Panc1 (cell line): ENCODE data around the gene EGFL7. TPM values are rescaled to one million over a fixed set of nuclear protein-coding genes. Genes with fewer than 3 reads are reported as not detected.

ENCODE experiments used
- ATAC-seq: fragments of 200-7000 bp; cut with Tn5 transposase; 2 replicates; pipeline ENCODE4 v1.9.1; 2020; ENCODE audit warnings: mild to moderate bottlenecking, moderate library complexity
- BruUV-seq: library from RNA; stranded (reverse); fragments of 400-500 nt; replicated peaks from 2 replicates; lab custom pipeline; 2021; lab: Mats Ljungman, UMichigan
- CTCF ChIA-PET: fragments of 300-600 bp; sonication (Branson Sonifier 250); formaldehyde crosslinking; loops from one replicate; lab custom pipeline; 2022; ENCODE audit warnings: antibody characterized with exemption; lab: Charles Lee
- POLR2A ChIA-PET: fragments of 300-600 bp; sonication (Branson Sonifier 250); formaldehyde crosslinking; loops from one replicate; lab custom pipeline; 2022; ENCODE audit warnings: antibody characterized with exemption; lab: Charles Lee
- DNase-seq: peaks from one replicate; pipeline ENCODE4 v3.0.0-alpha.2; 2010; ENCODE audit warnings: low read depth, low spot score
- H3K27ac ChIP-seq: 2 replicates; pipeline ENCODE4 v1.5.1; 2011; ENCODE audit warnings: mild to moderate bottlenecking, low read length, inconsistent platforms
- H3K27me3 ChIP-seq: fragments of 200-500 bp; sonication (Bioruptor generic); 2 replicates; pipeline ENCODE4 v1.6.0; 2014; ENCODE audit warnings: low read length, inconsistent platforms; ENCODE audit not compliant: control insufficient read depth, insufficient read depth
- H3K36me3 ChIP-seq: fragments of 200-500 bp; sonication (Bioruptor generic); 2 replicates; pipeline ENCODE4 v1.5.1; 2014; ENCODE audit warnings: inconsistent platforms, mild to moderate bottlenecking, low read length, moderate library complexity; ENCODE audit not compliant: control insufficient read depth, insufficient read depth
- H3K4me1 ChIP-seq: 2 replicates; pipeline ENCODE4 v1.5.1; 2011; ENCODE audit warnings: inconsistent platforms, mild to moderate bottlenecking, low read length, moderate library complexity; ENCODE audit not compliant: control insufficient read depth, insufficient read depth
- H3K4me3 ChIP-seq, 2 experiments: 2 replicates each; pipeline ENCODE4 v1.5.1; 2011 to 2012; ENCODE audit warnings: low read depth in 2 of 2, low read length in 2 of 2, mild to moderate bottlenecking in 2 of 2, inconsistent platforms in 1 of 2, moderate library complexity in 1 of 2
- H3K9me3 ChIP-seq: fragments of 200-500 bp; sonication (Bioruptor generic); 2 replicates; pipeline ENCODE4 v1.5.1; 2014; ENCODE audit warnings: low read depth, mild to moderate bottlenecking, inconsistent platforms, low read length, moderate library complexity; ENCODE audit not compliant: control insufficient read depth, insufficient read depth
- POLR2AphosphoS5 ChIP-seq: IDR thresholded peaks from 2 replicates; pipeline ENCODE4 v1.6.1; 2012; ENCODE audit warnings: mild to moderate bottlenecking, low read depth, low read length, moderate library complexity
- SIN3A ChIP-seq: IDR thresholded peaks from 2 replicates; pipeline ENCODE4 v1.6.1; 2012; ENCODE audit warnings: low read depth, mild to moderate bottlenecking, low read length, moderate library complexity, borderline replicate concordance; ENCODE audit not compliant: insufficient read depth
- TCF7L2 ChIP-seq: IDR thresholded peaks from 2 replicates; pipeline ENCODE4 v1.6.1; 2011; ENCODE audit warnings: mild to moderate bottlenecking, low read depth, low read length, inconsistent platforms
- in situ Hi-C: cut with HindIII; loops from 2 replicates; pipeline ENCODE4 v1.10.0; 2016; ENCODE audit warnings: low sequenced_read_pairs, low pct_unique_long_range_greater_than_20kb
- intact Hi-C: fragments of 100-400 bp; cut with micrococcal nuclease; formaldehyde crosslinking; loops from one replicate; pipeline ENCODE4 v1.10.0; 2022; ENCODE audit not compliant: unreplicated experiment
- total RNA-seq: library from RNA; stranded (reverse); gene quantifications from one replicate; pipeline ENCODE4 v1.2.1, GENCODE V29; 2021; ENCODE audit not compliant: unreplicated experiment
- TF ChIP-seq, protein P1 (sequence below): fragments of 450-650 bp; IDR thresholded peaks from 2 replicates; pipeline ENCODE4 v1.5.1; 2017; ENCODE audit warnings: mild to moderate bottlenecking
- TF ChIP-seq, protein P2 (sequence below), 2 experiments: IDR thresholded peaks; 2 replicates each; pipeline ENCODE4 v1.6.1; 2011 to 2012; ENCODE audit warnings: low read depth in 2 of 2, control low read depth in 1 of 2, low read length in 1 of 2, mild to moderate bottlenecking in 1 of 2, moderate library complexity in 1 of 2; ENCODE audit not compliant: insufficient read depth in 1 of 2

Gene EGFL7
- total RNA-seq, 1 experiment from 2014 or later: 42.3 TPM

DNA sequence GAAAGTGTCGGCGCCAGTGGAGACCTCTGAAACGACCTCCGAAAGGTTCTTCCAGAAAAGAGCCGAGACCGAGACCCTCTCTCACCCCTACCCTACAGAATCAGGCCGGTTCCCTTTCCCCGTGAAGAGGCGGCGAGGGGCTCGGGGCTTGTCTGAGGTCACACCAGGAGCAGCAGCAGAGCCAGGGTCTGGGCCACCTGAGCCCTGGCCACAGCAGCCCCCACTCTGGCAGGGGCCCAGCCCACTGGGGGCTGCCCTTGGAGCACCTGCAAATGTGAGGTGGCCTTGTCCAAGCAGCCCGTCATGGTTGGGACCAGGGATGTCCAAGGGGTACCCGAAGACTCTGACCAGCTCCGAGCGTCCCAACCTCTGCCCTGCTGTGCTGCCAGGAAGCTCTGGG, 15.3 kb downstream of the EGFL7 start:
- in situ Hi-C loops: no loop called here
- no peaks in the 10 kb centered on the region for H3K36me3 ChIP-seq
- H3K9me3 ChIP-seq: no peaks in the 10 kb centered on the region
- ChIA-PET CTCF (no interaction called here), POLR2A (no interaction called here)
- BruUV-seq: no TSS peak
- peaks cover 9% of the 10 kb centered on the region for H3K4me1 ChIP-seq
- H3K4me3 ChIP-seq: no peak overlapping the region
- ATAC-seq (no peak), DNase-seq (no peak)
- no peaks in the 10 kb centered on the region for H3K27me3 ChIP-seq
- no peak overlapping the region for H3K27ac ChIP-seq
- TF ChIP-seq, protein P1, sequence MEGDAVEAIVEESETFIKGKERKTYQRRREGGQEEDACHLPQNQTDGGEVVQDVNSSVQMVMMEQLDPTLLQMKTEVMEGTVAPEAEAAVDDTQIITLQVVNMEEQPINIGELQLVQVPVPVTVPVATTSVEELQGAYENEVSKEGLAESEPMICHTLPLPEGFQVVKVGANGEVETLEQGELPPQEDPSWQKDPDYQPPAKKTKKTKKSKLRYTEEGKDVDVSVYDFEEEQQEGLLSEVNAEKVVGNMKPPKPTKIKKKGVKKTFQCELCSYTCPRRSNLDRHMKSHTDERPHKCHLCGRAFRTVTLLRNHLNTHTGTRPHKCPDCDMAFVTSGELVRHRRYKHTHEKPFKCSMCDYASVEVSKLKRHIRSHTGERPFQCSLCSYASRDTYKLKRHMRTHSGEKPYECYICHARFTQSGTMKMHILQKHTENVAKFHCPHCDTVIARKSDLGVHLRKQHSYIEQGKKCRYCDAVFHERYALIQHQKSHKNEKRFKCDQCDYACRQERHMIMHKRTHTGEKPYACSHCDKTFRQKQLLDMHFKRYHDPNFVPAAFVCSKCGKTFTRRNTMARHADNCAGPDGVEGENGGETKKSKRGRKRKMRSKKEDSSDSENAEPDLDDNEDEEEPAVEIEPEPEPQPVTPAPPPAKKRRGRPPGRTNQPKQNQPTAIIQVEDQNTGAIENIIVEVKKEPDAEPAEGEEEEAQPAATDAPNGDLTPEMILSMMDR: no peak
- no peak for TF ChIP-seq POLR2AphosphoS5
- TF ChIP-seq SIN3A: no peak
- TF ChIP-seq TCF7L2: no peak
- TF ChIP-seq, protein P2, sequence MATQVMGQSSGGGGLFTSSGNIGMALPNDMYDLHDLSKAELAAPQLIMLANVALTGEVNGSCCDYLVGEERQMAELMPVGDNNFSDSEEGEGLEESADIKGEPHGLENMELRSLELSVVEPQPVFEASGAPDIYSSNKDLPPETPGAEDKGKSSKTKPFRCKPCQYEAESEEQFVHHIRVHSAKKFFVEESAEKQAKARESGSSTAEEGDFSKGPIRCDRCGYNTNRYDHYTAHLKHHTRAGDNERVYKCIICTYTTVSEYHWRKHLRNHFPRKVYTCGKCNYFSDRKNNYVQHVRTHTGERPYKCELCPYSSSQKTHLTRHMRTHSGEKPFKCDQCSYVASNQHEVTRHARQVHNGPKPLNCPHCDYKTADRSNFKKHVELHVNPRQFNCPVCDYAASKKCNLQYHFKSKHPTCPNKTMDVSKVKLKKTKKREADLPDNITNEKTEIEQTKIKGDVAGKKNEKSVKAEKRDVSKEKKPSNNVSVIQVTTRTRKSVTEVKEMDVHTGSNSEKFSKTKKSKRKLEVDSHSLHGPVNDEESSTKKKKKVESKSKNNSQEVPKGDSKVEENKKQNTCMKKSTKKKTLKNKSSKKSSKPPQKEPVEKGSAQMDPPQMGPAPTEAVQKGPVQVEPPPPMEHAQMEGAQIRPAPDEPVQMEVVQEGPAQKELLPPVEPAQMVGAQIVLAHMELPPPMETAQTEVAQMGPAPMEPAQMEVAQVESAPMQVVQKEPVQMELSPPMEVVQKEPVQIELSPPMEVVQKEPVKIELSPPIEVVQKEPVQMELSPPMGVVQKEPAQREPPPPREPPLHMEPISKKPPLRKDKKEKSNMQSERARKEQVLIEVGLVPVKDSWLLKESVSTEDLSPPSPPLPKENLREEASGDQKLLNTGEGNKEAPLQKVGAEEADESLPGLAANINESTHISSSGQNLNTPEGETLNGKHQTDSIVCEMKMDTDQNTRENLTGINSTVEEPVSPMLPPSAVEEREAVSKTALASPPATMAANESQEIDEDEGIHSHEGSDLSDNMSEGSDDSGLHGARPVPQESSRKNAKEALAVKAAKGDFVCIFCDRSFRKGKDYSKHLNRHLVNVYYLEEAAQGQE (IDR thresholded peaks at IDR 0.05; ENCODE audit: insufficient read depth in 1 of 2, low read depth in 2 of 2, low read length in 1 of 2): no peak
- intact Hi-C loops: no loop called here

DNA sequence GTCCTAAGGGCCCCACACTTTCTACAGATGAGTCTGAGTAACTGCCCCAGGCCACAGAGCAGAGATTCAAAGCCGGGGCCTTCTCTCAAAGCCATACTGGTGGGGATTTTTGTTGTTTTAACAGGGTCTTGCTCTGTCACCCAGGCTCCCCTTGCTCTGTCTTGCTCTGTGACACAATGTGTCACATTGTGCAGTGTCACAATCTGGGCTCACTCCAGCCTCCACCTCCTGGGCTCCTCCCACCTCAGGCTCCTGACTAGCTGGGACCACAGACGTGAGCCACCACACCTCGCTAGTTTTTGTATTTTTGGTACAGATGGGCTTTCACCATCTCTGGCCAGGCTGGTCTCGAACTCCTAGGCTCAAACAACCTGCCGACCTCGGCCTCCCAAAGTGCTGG, 15.9 kb downstream of the EGFL7 start:
- H3K27ac ChIP-seq: no peak overlapping the region
- ATAC-seq (no peak), DNase-seq (no peak)
- POLR2A ChIA-PET: no interaction called here
- no peaks in the 10 kb centered on the region for H3K9me3 ChIP-seq
- TF ChIP-seq POLR2AphosphoS5: no peak
- no peak for TF ChIP-seq TCF7L2
- TF ChIP-seq, protein P2 (IDR thresholded peaks at IDR 0.05; ENCODE audit: insufficient read depth in 1 of 2, low read depth in 2 of 2, low read length in 1 of 2): no peak
- H3K4me1 ChIP-seq: peaks cover 6% of the 10 kb centered on the region
- intact Hi-C loops: no loop called here
- BruUV-seq: TSS peak; percentile 65
- in situ Hi-C loops: no loop called here
- H3K27me3 ChIP-seq: no peaks in the 10 kb centered on the region
- CTCF ChIA-PET: no interaction called here
- no peaks in the 10 kb centered on the region for H3K36me3 ChIP-seq
- H3K4me3 ChIP-seq: no peak overlapping the region
